Spleen (tissue), 11 donors: ENCODE data around the gene ZNF780A. TPM values are rescaled to one million over a fixed set of nuclear protein-coding genes. Genes with fewer than 3 reads are reported as not detected.

Experiments
- DNase-seq: peaks from one replicate; pipeline ENCODE4 v3.0.0-alpha.2; 2020
- H3K27ac ChIP-seq, 8 donors: fragments of 200-600 bp; sonication (generic) in 7 of 8; 1 replicate in 4 of 8; 2 replicates in 4 of 8; pipeline versions ENCODE4 v1.5.0 to v1.8.0; 2016 to 2021; ENCODE audit warnings: inconsistent platforms in 4 of 8, mild to moderate bottlenecking in 4 of 8, moderate library complexity in 1 of 8
- H3K27me3 ChIP-seq, 7 donors: fragments of 200-600 bp; sonication (generic) in 6 of 7; replicated peaks in 1 of 7; 1 replicate in 4 of 7; 2 replicates in 3 of 7; pipeline versions ENCODE4 v1.5.0 to v1.8.0; 2016 to 2021; ENCODE audit warnings: inconsistent platforms in 3 of 7, mild to moderate bottlenecking in 1 of 7
- H3K36me3 ChIP-seq, 6 donors: fragments of 200-600 bp; sonication (generic) in 5 of 6; 1 replicate in 4 of 6; 2 replicates in 2 of 6; pipeline versions ENCODE4 v1.5.0 to v1.8.0; 2016 to 2021; ENCODE audit warnings: inconsistent platforms in 2 of 6
- H3K4me1 ChIP-seq, 6 donors: fragments of 200-600 bp; sonication (generic) in 5 of 6; 1 replicate in 3 of 6; 2 replicates in 3 of 6; pipeline versions ENCODE4 v1.5.0 to v1.8.0; 2016 to 2021; ENCODE audit warnings: inconsistent platforms in 3 of 6
- H3K4me3 ChIP-seq, 8 donors: fragments of 200-600 bp; sonication (generic) in 7 of 8; 1 replicate in 4 of 8; 2 replicates in 4 of 8; pipeline versions ENCODE4 v1.5.0 to v1.8.0; 2016 to 2021; ENCODE audit warnings: inconsistent platforms in 4 of 8, mild to moderate bottlenecking in 4 of 8, moderate library complexity in 2 of 8
- H3K9me3 ChIP-seq, 8 donors: fragments of 200-600 bp; sonication (generic) in 7 of 8; 1 replicate in 4 of 8; 2 replicates in 4 of 8; pipeline versions ENCODE4 v1.5.0 to v1.8.0; 2016 to 2021; ENCODE audit warnings: inconsistent platforms in 4 of 8
- CTCF ChIP-seq, 11 experiments: fragments of 200-600 bp in 7 of 11; fragments of 450-650 bp in 4 of 11; sonication (generic) in 4 of 11; IDR thresholded peaks in 8 of 11; conservative IDR thresholded peaks in 3 of 11; 1 replicate in 7 of 11; 2 replicates in 4 of 11; pipeline versions ENCODE4 v1.4.0 to v1.8.0; 2016 to 2021; ENCODE audit warnings: antibody characterized with exemption in 11 of 11, inconsistent platforms in 4 of 11, mild to moderate bottlenecking in 1 of 11
- POLR2A ChIP-seq, 3 donors: fragments of 450-650 bp; IDR thresholded peaks; one replicate each; pipeline ENCODE4 v1.5.1; 2017; ENCODE audit warnings: antibody characterized with exemption in 3 of 3, mild to moderate bottlenecking in 1 of 3
- POLR2AphosphoS5 ChIP-seq, 3 donors: sonication (generic); formaldehyde crosslinking; IDR thresholded peaks; one replicate each; pipeline ENCODE4 v1.5.1; 2017; ENCODE audit warnings: antibody characterized with exemption in 3 of 3
- WGBS, 5 donors: extraction: QIAGEN DNeasy Blood & Tissue Kit in 3 of 5; methylation state at CpG; one replicate each; pipeline versions ENCODE4 v1.1.5 to v1.1.7; 2013 to 2018; 5-methylcytosine and 5-hydroxymethylcytosine counted together
- intact Hi-C: fragments of 100-400 bp; cut with DNase I; formaldehyde crosslinking; loops from one replicate; pipeline ENCODE4 v1.15.0; 2023; ENCODE audit warnings: low total_unique reads
- polyA plus RNA-seq, 3 donors: library from polyadenylated mRNA; stranded (reverse); fragments of 200-250 nt; gene quantifications; one replicate each; pipeline ENCODE4 v1.2.1, GENCODE V29; 2013
- total RNA-seq, 7 donors: library from RNA; depleted of rRNA in 3 of 7; stranded (reverse); fragments of >200 nt in 3 of 7; fragmentation: NEBNext Ultra II Directional in 4 of 7; extraction: Animal tissue kit (Norgen Biotek cat#: 25700) in 4 of 7; gene quantifications; one replicate each; pipeline versions ENCODE4 v1.1.0 to v1.2.1, GENCODE V29; 2016 to 2021
- donor health status: healthy with polysubstance abuse.
- donor health status: DM: no; HTN: no; CAD: no; lungs with moderate emphysema.
- donor health status: DM: no; HTN: no; CAD: no.
- donor health status: Bipolar disorder and iron deficiency.
- donor health status: healthy.
- donor health status: DM: no; HTN: no; CAD: no.
- donor health status: DM: yes; HTN: yes; CAD: no.

Gene ZNF780A
- total and polyA plus RNA-seq, 10 donors = 18.1 to 52.5 (median 30.1) TPM

GRCh38 chr19:40056505-40056904 is 34.2 kb downstream of the ZNF780A start:
- H3K27me3 ChIP-seq = no peaks in the 10 kb centered on the region
- peaks cover 0 to 60% (median 43%) of the 10 kb centered on the region in 8 donors for H3K9me3 ChIP-seq
- TF ChIP-seq POLR2A (IDR thresholded peaks at IDR 0.05) (no peak), CTCF (IDR thresholded peaks at IDR 0.05 in 8 of 11, conservative IDR thresholded peaks at IDR 0.05 in 3 of 11) (no peak), POLR2AphosphoS5 (IDR thresholded peaks at IDR 0.05) (no peak)
- H3K36me3 ChIP-seq = no peaks in the 10 kb centered on the region
- intact Hi-C loops = loop anchor here (5.0 kb wide), 1 partner anchor 149 kb away; no protein-coding TSS in a partner anchor
- H3K4me3 ChIP-seq = peak overlapping the region; percentile 75 to 87 (median 78)
- DNase-seq = no peak
- peaks cover 11 to 41% (median 25%) of the 10 kb centered on the region in 6 donors for H3K4me1 ChIP-seq
- H3K27ac ChIP-seq = peak overlapping the region; percentile 33 to 90 (median 81)
- 2 to 4% (median 2%) methylated on average over 7 of the region's 7 CpGs for WGBS, 5 donors

GRCh38 chr19:40055832-40056504 is 34.8 kb downstream of the ZNF780A start, which contains the start of gene ZNF780B:
Gene ZNF780B (minus strand): TSS chr19:40056231. CDS start chr19:40050332, 5,899 bp downstream.
- Histone ChIP-seq H3K9me3 (peaks cover 0 to 60% (median 45%) of the 10 kb centered on the region in 8 donors), H3K4me1 (peaks cover 11 to 41% (median 25%) of the 10 kb centered on the region in 6 donors), H3K27ac (peak within 1 kb of the TSS; percentile 33 to 90 (median 81)), H3K27me3 (no peaks in the 10 kb centered on the region), H3K4me3 (peak within 1 kb of the TSS; percentile 75 to 87 (median 78)), H3K36me3 (peaks cover 0 to 3% (median 0%) of the 10 kb centered on the region in 6 donors)
- intact Hi-C loops = loop anchor here (5.0 kb wide), 1 partner anchor 149 kb away; no protein-coding TSS in a partner anchor
- TF ChIP-seq CTCF (IDR thresholded peaks at IDR 0.05 in 8 of 11, conservative IDR thresholded peaks at IDR 0.05 in 3 of 11) (no peak), POLR2A (IDR thresholded peaks at IDR 0.05) (no peak), POLR2AphosphoS5 (IDR thresholded peaks at IDR 0.05) (peak; percentile 75 to 86 (median 80))
- 0 to 1% (median 0%) methylated on average over 30 to 41 of the region's 41 CpGs for WGBS, 5 donors
- peak; percentile 92 for DNase-seq

- WGBS, 5 donors = 53 to 64% (median 60%) methylated on average over 10 of the region's 10 CpGs
- Histone ChIP-seq H3K36me3 (peaks cover 0 to 12% (median 5%) of the 10 kb centered on the region in 6 donors), H3K27me3 (no peaks in the 10 kb centered on the region), H3K4me3 (peak overlapping the region; percentile 75 to 87 (median 78)), H3K4me1 (peaks cover 11 to 41% (median 25%) of the 10 kb centered on the region in 6 donors), H3K9me3 (peaks cover 0 to 60% (median 44%) of the 10 kb centered on the region in 8 donors), H3K27ac (peak overlapping the region in 4 of 8 donors; percentile 80 to 90 (median 85))
- DNase-seq = no peak
- TF ChIP-seq POLR2A (IDR thresholded peaks at IDR 0.05) (no peak), CTCF (IDR thresholded peaks at IDR 0.05 in 8 of 11, conservative IDR thresholded peaks at IDR 0.05 in 3 of 11) (no peak), POLR2AphosphoS5 (IDR thresholded peaks at IDR 0.05) (no peak)
- intact Hi-C loops = loop anchor here (5.0 kb wide), 1 partner anchor 148 kb away; no protein-coding TSS in a partner anchor
Measured at GRCh38 chr19:40055049-40055448, 35.7 kb downstream of the ZNF780A start.

- no peak for DNase-seq
- TF ChIP-seq POLR2A (IDR thresholded peaks at IDR 0.05) = no peak
- no peak for TF ChIP-seq CTCF (IDR thresholded peaks at IDR 0.05 in 8 of 11, conservative IDR thresholded peaks at IDR 0.05 in 3 of 11)
- no peak for TF ChIP-seq POLR2AphosphoS5 (IDR thresholded peaks at IDR 0.05)
- Histone ChIP-seq H3K4me3 (peak overlapping the region in 4 of 8 donors; percentile 76 to 87 (median 82)), H3K27me3 (no peaks in the 10 kb centered on the region), H3K36me3 (peaks cover 0 to 16% (median 7%) of the 10 kb centered on the region in 6 donors), H3K9me3 (peaks cover 0 to 60% (median 42%) of the 10 kb centered on the region in 8 donors), H3K4me1 (peaks cover 11 to 41% (median 25%) of the 10 kb centered on the region in 6 donors), H3K27ac (no peak overlapping the region)
- intact Hi-C loops = loop anchor here (5.0 kb wide), 1 partner anchor 147 kb away; no protein-coding TSS in a partner anchor
- 91 to 96% (median 95%) methylated on average over 9 of the region's 9 CpGs for WGBS, 5 donors
Measured at GRCh38 chr19:40054632-40055031, 36.1 kb downstream of the ZNF780A start.
